GM13977 (cell line): ENCODE results near the gene CAMSAP2.

Experiments
- DNase-seq: peaks from one replicate; pipeline ENCODE4 v3.0.0; 2012; ENCODE audit warnings: low spot score
- in situ Hi-C: fragments of 300-500 bp; cut with MboI; formaldehyde crosslinking; loops from one replicate; pipeline ENCODE4 v1.12.0; 2022; ENCODE audit warnings: low sequenced_read_pairs, low pct_unique_long_range_greater_than_20kb, mixed read lengths, inconsistent platforms; ENCODE audit not compliant: unreplicated experiment
- TF ChIP-seq, protein P1 (sequence below): IDR thresholded peaks from 2 replicates; pipeline ENCODE4 v1.5.1; 2012; ENCODE audit warnings: mild to moderate bottlenecking, control low read depth; ENCODE audit not compliant: insufficient read depth; ENCODE audit errors: extremely low read depth, missing control alignments

CAMSAP2 gene

DNA sequence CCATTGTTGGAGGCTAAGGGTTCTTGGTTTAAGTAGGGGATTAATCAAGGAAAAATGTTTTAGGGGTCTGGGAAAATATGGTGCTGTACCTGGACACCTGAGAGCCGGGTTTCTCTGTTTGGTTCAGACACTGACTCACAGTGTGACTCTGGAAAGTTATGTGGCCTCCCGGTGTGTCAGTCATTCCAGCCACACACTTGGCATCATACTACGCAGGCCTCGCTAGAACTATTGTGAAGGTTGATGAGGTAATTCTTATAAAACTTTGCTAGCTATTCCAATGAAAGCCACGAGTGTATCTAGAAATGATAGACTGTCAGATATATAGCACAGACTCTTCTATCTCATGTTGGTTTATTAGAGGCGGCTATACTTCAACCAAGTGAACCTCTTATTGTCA lies 4.8 kb upstream of the CAMSAP2 start:
- in situ Hi-C loops: no loop called here
- no peak for DNase-seq
- TF ChIP-seq, protein P1, sequence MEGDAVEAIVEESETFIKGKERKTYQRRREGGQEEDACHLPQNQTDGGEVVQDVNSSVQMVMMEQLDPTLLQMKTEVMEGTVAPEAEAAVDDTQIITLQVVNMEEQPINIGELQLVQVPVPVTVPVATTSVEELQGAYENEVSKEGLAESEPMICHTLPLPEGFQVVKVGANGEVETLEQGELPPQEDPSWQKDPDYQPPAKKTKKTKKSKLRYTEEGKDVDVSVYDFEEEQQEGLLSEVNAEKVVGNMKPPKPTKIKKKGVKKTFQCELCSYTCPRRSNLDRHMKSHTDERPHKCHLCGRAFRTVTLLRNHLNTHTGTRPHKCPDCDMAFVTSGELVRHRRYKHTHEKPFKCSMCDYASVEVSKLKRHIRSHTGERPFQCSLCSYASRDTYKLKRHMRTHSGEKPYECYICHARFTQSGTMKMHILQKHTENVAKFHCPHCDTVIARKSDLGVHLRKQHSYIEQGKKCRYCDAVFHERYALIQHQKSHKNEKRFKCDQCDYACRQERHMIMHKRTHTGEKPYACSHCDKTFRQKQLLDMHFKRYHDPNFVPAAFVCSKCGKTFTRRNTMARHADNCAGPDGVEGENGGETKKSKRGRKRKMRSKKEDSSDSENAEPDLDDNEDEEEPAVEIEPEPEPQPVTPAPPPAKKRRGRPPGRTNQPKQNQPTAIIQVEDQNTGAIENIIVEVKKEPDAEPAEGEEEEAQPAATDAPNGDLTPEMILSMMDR: no peak

DNA sequence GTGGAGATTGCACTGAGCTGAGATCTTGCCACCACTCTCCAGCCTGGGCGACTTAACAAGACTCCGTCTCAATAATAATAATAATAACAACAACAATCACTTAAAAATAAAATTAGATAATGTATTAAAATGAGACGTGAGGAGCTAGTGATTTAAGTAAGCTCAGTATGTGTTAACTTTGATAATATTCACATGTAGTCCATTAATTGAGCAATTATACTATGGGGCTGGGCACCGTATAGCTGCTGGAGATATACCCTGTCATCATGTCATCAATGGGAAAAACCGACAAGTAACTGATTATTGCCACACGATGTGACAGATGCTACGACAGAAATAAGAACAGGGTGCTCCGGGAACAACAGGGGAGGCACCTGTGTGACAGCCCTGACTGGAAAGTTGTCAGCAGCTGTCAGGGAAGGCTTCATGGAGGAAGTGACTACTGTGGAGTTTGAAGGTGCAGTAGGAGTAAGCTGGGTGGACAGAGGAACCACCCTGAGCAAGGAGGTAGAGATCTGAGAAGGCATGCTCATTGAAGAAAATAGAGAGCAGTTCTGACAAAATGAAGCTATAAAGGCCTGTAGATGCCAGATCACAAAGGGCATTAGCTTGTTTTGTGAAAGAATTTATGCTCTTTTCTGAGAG lies 924 bp upstream of the CAMSAP2 start:
- TF ChIP-seq, protein P1: no peak
- DNase-seq: no peak
- in situ Hi-C loops: no loop called here

- in situ Hi-C loops: no loop called here
- DNase-seq: peak; percentile 85
These were observed 407 bp downstream of the CAMSAP2 start for GRCh38 chr1:200738949-200739651.

DNA sequence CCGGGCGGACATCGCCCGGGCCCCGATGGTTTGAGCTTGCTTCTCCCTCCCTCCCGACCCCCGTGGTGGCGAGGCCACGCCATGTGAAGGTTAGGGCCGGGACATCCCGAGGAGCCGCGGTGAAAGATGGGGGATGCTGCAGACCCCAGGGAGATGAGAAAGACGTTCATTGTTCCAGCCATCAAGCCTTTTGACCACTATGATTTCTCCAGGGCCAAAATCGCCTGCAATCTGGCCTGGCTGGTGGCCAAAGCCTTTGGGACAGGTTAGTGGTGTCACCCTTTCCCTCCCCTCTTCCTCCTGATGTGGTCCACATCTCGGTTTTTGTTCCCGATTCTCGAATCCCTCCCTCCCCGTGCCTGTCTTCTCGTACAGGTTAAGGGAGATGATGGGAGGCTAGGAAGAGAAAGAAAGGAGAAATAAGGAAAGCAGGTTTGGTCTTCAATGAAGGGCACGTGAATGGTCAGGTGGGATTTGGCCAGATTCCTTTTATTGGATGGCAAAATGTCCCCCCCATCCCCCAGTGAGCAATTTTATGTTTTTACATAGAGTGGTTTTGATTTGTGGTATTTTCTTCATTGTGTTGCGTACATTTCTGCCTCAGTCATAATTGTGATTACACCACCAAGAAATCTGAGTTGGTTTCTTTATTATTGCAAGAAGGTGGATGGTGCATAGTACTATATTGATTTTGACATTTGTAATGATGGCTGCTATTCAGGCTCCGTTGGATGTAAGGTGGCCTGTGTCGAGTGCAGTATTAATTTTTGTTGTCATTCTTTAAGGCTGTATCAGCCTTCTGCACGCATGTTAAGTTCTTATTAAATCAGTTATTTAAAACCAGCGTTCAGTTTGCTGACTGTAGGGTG lies 1.2 kb downstream of the CAMSAP2 start:
- TF ChIP-seq, protein P1: no peak
- DNase-seq: no peak
- in situ Hi-C loops: no loop called here

More at GRCh38 chr1:200738949-200739651, 407 bp downstream of the CAMSAP2 start:
- TF ChIP-seq, protein P1: no peak

DNA sequence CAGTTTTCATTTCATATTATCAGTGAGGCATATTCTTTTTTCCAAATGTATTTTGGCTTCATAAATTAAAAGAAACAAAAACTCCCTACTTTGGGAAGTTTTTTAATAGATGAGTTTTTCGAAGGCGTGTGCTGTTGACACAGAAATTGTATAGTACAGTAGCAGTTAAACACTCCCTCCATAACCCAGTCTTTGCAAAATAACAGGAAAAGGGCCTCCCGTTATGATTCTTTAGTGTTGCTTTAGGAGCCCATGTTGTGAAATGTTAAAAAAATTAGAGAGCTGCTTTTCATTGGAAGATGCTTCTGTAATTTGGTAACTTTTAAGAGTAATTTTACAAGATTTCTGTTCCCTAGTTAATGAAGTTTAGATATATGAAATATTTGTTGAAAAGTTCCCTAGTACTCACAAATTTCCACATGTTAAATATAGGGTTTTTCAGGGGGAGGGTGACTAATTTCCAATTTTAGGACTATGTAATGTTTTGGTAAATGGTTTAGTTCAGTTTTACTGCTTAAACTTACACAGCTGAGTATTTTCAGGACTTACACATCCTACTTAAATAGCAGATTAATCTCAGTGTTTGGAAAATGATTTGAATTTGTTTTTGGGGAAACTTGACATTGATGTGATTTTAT lies 2.0 kb downstream of the CAMSAP2 start:
- in situ Hi-C loops: no loop called here
- TF ChIP-seq, protein P1: no peak
- DNase-seq: no peak
